Tracheal epithelial cell (primary cell): ENCODE data around the gene WHRN. TPM values are rescaled to one million over a fixed set of nuclear protein-coding genes. Genes with fewer than 3 reads are reported as not detected.

Experiments used
- total RNA-seq: library from RNA; depleted of rRNA; stranded (reverse); fragments of >200 nt; gene quantifications from 2 replicates; pipeline ENCODE4 v1.2.1, GENCODE V29; 2014

Gene WHRN
- total RNA-seq, result 0.96 and 1.5 TPM in 2 replicates

DNA sequence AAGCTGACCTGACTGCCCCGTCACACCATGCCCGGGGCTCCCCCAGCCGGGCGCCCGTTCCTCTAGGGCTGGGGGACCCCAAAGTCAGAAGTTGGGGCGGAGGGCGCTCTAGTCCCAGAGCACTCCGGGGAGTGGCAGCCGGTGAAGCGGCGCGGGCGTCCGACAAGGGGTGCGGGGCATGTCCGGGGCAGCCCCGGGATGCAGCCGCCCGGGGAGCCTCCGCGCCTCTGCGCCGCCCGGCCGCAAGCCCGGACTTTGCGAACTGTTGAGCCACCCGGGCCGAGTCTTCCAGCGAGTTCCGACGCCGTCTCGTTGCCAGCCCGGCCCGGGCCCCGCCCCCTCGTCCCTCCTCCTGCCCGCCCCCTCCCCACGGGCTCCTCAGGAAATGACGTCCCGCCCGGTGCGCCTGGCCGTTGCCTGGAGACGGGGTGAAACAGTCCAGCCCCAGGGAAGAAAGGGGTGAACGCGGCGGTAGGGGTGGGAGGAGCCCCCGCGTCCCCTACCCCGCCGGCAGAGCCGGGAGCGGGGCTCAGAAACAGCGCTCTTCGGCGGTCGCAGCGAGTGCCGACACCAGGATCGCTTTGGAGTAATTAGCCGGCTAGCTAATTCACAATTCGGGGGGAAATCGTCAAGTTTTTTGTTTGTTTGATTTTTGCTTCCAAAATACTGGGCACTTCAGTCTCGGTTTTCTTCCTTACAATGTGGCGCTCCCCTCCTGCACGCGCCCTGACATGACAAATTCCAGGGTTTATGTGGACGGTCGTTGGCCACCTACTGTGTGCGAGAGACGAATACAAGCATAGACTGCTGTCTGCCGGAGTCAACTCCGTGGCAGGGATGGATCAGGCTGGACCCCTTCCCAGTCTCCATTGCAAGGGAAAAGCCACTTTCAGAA, at the start of gene WHRN:
Gene WHRN (minus strand): TSS at position 287 of the 895 bp plus-strand sequence. CDS start 672 bp downstream, outside the sequence.

DNA sequence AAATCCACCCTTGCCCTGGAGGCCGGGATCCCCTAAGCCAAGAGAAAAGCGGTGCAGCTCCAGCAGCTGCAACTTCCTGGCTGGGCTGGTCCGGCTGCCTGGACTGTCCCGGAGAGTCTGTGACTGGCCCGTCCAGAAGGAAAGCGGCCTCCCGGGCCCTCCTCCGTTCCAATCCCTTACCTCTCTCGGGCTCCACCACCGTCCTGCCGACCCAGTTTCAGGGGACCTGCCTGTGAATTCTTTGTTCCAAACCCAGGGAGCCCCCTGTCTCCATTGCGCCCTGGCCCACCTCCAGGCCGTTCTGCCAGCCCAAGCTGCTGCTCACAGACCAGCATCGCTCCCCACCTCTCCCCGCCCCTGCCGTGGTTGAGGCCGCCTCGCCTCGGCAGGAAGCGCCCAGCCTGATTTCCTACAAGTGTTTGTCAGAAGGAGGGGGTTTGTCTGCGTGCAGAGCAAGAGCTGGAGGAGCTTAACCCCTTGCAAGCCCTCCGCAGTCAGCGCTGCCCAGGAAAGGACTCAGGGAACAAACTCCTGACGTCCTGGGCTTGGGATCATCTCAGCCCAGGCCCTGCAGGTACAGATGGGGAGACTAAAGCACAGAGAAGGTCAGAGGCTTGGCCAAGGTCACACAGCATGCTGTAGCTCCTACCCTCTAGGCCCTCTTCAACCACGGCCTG, 117.5 kb downstream of the WHRN start, which contains the start of gene AKNA:
Gene AKNA (minus strand): TSS at position 303 of the 677 bp plus-strand sequence. CDS start 6,649 bp downstream, outside the sequence.

Other genes with a start within 250 kb of the WHRN start
- gene ORM1, start 182.4 kb downstream of the WHRN start, total RNA-seq, result not detected in 2 replicates
- gene ORM2, start 175.6 kb downstream of the WHRN start, total RNA-seq, result not detected in 2 replicates
- gene AKNA, start 117.5 kb downstream of the WHRN start, total RNA-seq, result 2.3 and 4.1 TPM in 2 replicates
- gene ATP6V1G1, start 82.3 kb upstream of the WHRN start, total RNA-seq, result 254 and 281 TPM in 2 replicates
- 3.8 and 4.1 TPM in 2 replicates for gene TMEM268, start 105.8 kb upstream of the WHRN start, total RNA-seq
- gene TEX53, start 152.3 kb upstream of the WHRN start, total RNA-seq, result not detected in 2 replicates
- gene TEX48, start 176.7 kb upstream of the WHRN start, total RNA-seq, result not detected in 2 replicates